C4-2B (cell line): ENCODE data around the gene CCDC81.

ENCODE experiments used
- ZFX ChIP-seq: fragments of 450-650 bp; IDR thresholded peaks from 2 replicates; pipeline ENCODE4 v1.6.1; 2017
- TF ChIP-seq, protein P1 (sequence below): fragments of 450-650 bp; conservative IDR thresholded peaks from 2 replicates; pipeline ENCODE4 v1.5.1; 2017; ENCODE audit warnings: mild to moderate bottlenecking

DNA sequence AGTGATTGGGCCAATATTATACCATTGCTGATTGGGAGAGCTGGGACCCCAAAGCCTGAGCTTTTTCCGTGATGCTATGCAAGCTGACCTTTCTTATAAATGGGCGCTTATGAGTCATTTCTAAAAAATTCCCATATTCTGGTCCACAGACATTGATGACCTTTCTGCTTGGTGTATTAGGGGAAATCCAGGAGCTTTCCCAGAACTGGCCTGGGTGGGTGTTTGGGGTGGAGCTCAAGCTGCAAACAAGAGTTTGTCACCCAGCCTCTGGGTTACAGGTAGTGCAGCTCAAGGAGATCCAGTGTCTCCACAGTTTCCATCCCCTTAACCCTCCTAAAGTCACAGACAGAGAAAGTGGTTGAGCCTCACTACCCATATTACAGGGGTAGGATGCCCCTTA lies 67.7 kb downstream of the CCDC81 start:
- TF ChIP-seq, protein P1, sequence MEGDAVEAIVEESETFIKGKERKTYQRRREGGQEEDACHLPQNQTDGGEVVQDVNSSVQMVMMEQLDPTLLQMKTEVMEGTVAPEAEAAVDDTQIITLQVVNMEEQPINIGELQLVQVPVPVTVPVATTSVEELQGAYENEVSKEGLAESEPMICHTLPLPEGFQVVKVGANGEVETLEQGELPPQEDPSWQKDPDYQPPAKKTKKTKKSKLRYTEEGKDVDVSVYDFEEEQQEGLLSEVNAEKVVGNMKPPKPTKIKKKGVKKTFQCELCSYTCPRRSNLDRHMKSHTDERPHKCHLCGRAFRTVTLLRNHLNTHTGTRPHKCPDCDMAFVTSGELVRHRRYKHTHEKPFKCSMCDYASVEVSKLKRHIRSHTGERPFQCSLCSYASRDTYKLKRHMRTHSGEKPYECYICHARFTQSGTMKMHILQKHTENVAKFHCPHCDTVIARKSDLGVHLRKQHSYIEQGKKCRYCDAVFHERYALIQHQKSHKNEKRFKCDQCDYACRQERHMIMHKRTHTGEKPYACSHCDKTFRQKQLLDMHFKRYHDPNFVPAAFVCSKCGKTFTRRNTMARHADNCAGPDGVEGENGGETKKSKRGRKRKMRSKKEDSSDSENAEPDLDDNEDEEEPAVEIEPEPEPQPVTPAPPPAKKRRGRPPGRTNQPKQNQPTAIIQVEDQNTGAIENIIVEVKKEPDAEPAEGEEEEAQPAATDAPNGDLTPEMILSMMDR = no peak
- TF ChIP-seq ZFX = no peak
